HG02588 (cell line): Measurements from ENCODE around the gene FOCAD.
"Not testable (repeated sequence)": the region's sequence is repeated elsewhere in the genome, so short reads cannot be mapped to it uniquely, and the experiment has no call there.

Experiments
- ATAC-seq: cut with Tn5 transposase; IDR thresholded peaks from one replicate; pipeline ENCODE4 v1.9.1; 2021; ENCODE audit warnings: mild to moderate bottlenecking, moderate library complexity; ENCODE audit not compliant: unreplicated experiment

Gene FOCAD

GRCh38 chr9:20671635-20672034 lies 12.4 kb upstream of the FOCAD start:
- no peak for ATAC-seq

GRCh38 chr9:20673537-20673936 lies 10.5 kb upstream of the FOCAD start:
- ATAC-seq = not testable (repeated sequence)

GRCh38 chr9:20681467-20681866 lies 2.6 kb upstream of the FOCAD start:
- no peak for ATAC-seq

DNA sequence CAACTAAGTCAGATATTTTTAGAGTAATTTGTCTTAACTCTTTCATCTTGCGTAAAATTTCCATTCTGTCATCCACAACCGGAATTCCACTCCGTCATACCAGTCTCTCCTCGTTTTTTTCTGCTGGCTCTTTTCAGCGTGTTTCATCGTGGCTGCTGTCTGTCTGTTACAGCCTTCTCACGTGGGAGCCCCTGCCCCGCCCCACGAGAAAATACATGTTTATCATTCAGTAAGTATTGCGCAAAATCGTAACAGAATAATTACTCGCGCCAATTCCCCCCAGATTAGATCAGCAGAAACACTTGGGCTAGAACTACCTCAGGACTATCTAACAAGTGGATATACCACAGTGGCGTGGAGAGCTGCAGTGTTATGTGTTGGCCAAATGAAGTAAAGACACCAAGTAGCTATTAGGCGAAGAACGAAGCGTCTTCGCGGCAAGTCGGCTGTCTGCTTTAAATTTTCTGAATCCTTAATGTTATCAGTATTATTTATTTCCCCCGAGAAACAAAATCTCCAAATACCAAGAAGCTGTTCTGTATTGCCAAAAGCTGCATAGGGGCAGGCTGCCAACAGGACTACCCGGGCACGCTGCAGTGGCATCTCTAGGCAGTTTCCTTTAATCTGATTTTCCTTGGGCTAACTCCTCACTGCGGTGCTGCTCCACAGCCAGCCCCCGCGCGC lies 566 bp upstream of the FOCAD start:
- ATAC-seq = peak; percentile 4

DNA sequence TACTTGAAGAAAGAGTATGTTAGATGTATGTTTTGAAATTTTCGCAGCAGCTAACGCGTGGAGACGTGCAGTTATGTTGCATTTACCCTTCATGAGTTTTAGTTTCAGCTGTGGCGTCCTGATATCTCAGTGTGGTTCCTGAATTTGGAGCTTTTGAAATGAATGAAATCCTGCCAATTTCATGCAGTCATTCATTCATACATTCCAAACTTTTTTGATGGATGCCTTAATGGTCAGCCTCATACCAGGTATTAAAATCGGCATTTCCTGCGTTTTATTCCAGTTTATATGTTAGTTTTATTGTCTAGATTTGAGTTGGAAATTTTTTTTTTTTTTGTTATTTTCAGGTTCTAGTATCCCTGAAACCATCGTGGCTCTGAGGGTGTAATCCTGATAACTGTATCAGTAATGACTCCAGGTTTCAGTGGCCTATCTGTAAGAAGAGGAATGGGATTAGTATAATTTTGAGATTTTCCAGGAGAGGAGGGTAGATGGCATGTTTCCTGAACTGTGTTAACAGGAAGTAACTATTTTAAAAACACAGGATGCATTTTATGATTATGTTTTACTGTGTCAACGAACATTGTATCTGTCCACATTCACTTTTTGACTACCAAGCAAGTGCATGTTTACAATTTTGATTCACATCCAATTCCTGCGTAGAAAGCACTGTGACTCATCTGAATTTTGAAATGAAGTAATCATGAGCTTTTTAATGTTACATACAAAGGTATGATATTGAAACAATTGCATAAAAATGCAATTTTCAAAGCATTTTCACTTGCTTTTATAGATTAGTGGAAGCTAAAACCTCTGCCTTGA lies 1.0 kb downstream of the FOCAD start:
- ATAC-seq = no peak

- ATAC-seq = no peak
Measured at GRCh38 chr9:20685769-20686168, 1.7 kb downstream of the FOCAD start.

DNA sequence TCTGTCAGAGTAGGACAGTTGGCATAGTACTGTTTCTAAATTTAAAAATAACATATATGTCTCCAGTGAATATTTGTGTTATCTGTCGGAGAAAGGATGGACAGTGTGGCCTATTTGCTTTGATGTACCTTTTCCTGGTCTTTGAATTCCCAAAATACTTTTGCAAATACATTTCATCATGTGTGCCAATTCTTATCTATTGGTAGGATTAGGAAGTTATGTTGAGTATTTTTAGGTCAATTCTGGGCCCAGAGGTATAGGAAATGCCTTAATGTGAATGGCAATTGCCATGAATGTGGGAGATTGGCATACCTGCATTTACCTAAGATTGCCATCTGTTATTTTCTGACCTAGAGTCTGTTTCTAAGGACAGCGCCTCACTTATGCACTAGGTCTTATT lies 5.8 kb downstream of the FOCAD start:
- no peak for ATAC-seq

DNA sequence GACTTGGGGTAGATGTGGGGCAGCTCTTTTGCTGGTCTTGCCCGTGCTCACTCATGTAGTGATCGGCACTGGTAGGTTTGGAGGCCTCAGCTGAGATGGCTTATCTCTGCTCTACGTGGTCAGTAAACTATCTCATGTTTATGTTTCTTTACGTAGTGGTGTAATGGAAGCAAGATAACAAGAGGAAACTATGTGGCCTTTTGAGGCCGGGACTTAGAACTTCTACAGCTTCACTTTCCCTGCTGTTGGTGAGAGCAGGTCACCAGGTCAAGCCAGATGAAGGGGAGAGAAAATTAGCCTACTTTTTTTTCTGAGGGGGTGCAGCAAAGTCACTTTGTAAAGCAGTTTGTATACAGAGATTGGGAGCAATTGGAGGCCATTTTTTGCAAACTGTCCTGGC lies 8.5 kb downstream of the FOCAD start:
- ATAC-seq = no peak

DNA sequence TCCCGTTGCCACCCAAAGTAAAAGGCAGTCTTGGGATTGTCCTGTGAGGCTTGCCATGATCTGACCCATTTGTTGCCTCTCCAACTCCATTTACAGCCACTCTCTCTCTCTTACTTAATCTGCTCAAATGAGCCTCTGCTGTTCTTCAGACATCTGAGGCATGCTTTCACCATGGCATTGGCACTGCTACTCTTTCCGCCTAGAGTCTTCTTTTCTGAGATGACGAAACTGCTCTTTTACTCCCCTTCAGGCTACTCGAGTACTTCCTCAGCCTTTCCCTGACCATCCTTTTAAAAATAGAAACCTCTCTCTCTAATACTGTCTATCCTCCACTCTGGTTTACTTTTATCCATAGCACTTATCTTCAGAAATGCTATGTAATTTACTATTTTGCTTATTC lies 9.0 kb downstream of the FOCAD start:
- no peak for ATAC-seq

DNA sequence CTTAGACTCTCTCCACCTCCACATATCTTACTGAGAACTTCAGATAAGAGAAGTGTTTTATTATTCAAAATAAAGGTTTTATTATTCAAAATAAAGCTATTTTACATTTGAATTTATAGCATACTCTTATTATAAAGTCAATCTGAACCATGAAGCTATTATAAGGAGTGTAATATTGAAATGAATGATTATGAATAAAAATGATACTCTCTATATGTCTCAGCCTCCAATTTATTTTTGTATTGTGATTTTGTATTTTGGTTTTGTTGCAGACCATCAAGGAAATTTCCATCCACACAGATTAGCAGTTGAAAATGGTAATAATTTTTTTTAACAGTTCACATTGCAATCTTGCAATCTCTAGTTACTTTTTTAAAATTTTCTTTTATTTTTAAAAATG lies 10.2 kb downstream of the FOCAD start:
- ATAC-seq = no peak

- ATAC-seq = no peak
Measured at GRCh38 chr9:20697021-20697719, 13.1 kb downstream of the FOCAD start.

GRCh38 chr9:20698782-20699181 lies 14.7 kb downstream of the FOCAD start:
- ATAC-seq = no peak

DNA sequence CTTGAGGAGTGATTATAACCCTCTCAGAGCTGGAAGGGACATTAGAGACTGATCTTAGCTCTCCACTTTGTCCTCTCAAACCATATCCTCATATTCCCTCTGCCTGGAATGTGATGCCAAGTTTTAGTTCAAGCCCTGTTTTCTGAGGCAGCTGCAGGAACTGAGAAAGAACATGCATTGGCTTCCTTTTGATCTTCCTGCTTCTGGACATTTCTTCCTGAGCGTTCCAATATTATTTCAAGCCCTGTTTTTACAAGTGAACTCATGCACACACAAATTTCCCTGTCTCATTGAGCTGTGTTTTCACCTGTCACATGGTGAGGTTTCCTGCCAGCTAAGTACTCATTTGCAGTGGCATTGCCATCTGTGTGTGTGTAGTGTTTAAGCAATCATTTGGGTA lies 17.0 kb downstream of the FOCAD start:
- ATAC-seq = no peak

DNA sequence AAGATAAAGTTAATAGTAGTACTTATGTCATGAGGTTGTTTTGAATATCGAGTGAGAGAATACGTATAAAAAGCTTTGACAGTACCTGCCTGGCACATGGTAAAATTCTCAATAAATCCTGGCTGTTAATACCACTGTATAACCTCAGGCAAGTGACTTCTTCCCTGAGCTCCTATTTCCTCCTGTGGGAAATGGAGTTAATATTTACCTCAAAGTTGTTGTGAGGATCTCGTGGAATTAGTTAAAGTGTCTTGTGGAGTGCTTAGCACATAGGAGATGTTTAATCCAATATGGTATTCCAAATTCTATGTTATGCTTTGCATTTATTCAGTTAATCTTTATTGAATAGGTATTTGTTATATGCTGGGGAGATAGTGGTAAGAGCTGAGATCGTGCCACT lies 18.5 kb downstream of the FOCAD start:
- no peak for ATAC-seq

- ATAC-seq = no peak
Measured at GRCh38 chr9:20703146-20703545, 19.1 kb downstream of the FOCAD start.

DNA sequence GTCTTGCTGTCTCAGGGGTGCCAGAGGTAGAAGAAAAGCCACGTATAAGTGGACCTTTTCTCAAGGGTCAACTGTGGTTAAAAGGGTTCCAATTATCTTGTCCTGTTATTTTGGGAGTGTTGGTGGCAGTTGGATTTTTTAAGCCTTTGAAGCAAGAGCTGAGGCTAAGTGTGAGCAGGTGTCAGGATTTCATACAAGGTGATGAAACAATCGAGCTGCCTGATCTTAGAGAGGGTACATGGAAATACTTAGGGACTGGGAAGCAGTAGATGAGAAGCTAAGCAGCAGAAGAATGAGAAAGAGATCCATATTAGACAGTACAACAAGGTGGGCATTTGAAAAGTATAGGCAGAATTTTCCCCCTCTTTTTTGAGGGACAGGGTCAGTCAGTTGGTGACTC lies 23.6 kb downstream of the FOCAD start:
- no peak for ATAC-seq

GRCh38 chr9:20713172-20713571 lies 29.1 kb downstream of the FOCAD start:
- no peak for ATAC-seq

GRCh38 chr9:20714442-20715415 lies 30.7 kb downstream of the FOCAD start:
- no peak for ATAC-seq

GRCh38 chr9:20722221-20722620 lies 38.2 kb downstream of the FOCAD start:
- ATAC-seq = no peak

DNA sequence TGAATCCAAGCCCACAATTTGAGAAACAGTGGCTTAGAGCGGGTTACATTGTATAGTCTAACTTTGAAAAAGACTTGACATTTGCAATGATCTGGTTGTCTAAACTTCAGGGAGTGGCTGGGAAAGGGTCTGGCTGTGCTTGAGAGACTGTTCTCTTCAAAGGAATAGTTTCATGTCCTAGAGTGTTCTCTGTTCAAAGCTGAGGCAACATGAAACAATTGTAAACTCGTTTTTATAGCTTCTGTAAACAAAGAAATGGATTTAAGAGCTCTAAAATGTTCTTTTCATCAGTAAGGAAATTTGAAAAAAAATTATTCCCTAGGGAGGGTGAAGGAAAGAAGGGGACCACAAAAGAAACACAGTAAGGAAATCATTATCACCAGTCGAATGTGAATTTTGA lies 41.6 kb downstream of the FOCAD start:
- no peak for ATAC-seq

DNA sequence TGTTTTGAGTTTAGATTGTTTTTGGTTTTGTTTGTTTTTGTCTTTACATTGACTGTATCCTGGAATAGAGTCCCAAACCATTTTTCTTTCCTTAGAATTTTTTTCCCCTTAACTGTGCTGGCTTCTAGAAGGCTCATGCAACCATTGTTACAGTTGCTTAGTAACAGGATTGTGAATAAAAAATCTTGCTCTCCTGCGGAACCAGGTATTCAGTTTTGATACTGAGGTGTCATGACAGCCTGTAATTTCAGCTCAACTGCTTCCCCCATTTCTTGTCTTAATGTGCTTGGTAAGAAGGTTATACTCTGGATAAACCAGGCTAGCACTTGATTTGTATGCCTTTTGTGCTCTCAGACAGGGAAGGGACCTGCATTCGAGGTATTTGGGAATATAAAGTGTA lies 42.1 kb downstream of the FOCAD start:
- ATAC-seq = no peak
